ENCODE measurements around the gene DCDC1. TPM values are rescaled to one million over a fixed set of nuclear protein-coding genes. Genes with fewer than 3 reads are reported as not detected.

The DCDC1 gene
- total RNA-seq, 1 donor from 2014 or later = not detected

- no peak for TF ChIP-seq CTCF (IDR thresholded peaks at IDR 0.05)
- no peak overlapping the region for H3K4me3 ChIP-seq
- no peak overlapping the region for H3K27ac ChIP-seq
- H3K27me3 ChIP-seq = no peaks in the 10 kb centered on the region
- H3K36me3 ChIP-seq = no peaks in the 10 kb centered on the region
- no peaks in the 10 kb centered on the region for H3K4me1 ChIP-seq
- no peaks in the 10 kb centered on the region for H3K9me3 ChIP-seq
- intact Hi-C loops (cut with DNase I) = no loop called here
- DNase-seq (ENCODE audit: low spot score in 2 of 2) = no peak
Measured at GRCh38 chr11:31150841-31151240, 218.7 kb downstream of the DCDC1 start.

- Histone ChIP-seq H3K27me3 (no peaks in the 10 kb centered on the region), H3K27ac (no peak overlapping the region), H3K4me3 (no peak overlapping the region), H3K4me1 (no peaks in the 10 kb centered on the region), H3K36me3 (no peaks in the 10 kb centered on the region), H3K9me3 (no peaks in the 10 kb centered on the region)
- no peak for TF ChIP-seq CTCF (IDR thresholded peaks at IDR 0.05)
- DNase-seq (ENCODE audit: low spot score in 2 of 2) = no peak
- intact Hi-C loops (cut with DNase I) = no loop called here
Measured at GRCh38 chr11:31150011-31150410, 219.5 kb downstream of the DCDC1 start.

GRCh38 chr11:31141789-31142188 is 227.8 kb downstream of the DCDC1 start:
- no peak overlapping the region for H3K4me3 ChIP-seq
- no peak for TF ChIP-seq CTCF (IDR thresholded peaks at IDR 0.05)
- no peak overlapping the region for H3K27ac ChIP-seq
- intact Hi-C loops (cut with DNase I) = no loop called here
- H3K9me3 ChIP-seq = no peaks in the 10 kb centered on the region
- no peak for DNase-seq (ENCODE audit: low spot score in 2 of 2)
- H3K27me3 ChIP-seq = no peaks in the 10 kb centered on the region
- H3K36me3 ChIP-seq = no peaks in the 10 kb centered on the region
- no peaks in the 10 kb centered on the region for H3K4me1 ChIP-seq

GRCh38 chr11:31139479-31139878 is 230.1 kb downstream of the DCDC1 start:
- Histone ChIP-seq H3K27ac (no peak overlapping the region), H3K36me3 (no peaks in the 10 kb centered on the region), H3K4me3 (no peak overlapping the region), H3K4me1 (no peaks in the 10 kb centered on the region), H3K9me3 (no peaks in the 10 kb centered on the region), H3K27me3 (no peaks in the 10 kb centered on the region)
- TF ChIP-seq CTCF (IDR thresholded peaks at IDR 0.05) = no peak
- intact Hi-C loops (cut with DNase I) = no loop called here
- no peak for DNase-seq (ENCODE audit: low spot score in 2 of 2)

- Histone ChIP-seq H3K9me3 (no peaks in the 10 kb centered on the region), H3K4me1 (no peaks in the 10 kb centered on the region), H3K4me3 (no peak overlapping the region), H3K27me3 (no peaks in the 10 kb centered on the region), H3K36me3 (no peaks in the 10 kb centered on the region), H3K27ac (no peak overlapping the region)
- no peak for TF ChIP-seq CTCF (IDR thresholded peaks at IDR 0.05)
- DNase-seq (ENCODE audit: low spot score in 2 of 2) = no peak
- intact Hi-C loops (cut with DNase I) = no loop called here
Measured at GRCh38 chr11:31132531-31133421, 236.8 kb downstream of the DCDC1 start.
